Endothelial cell of umbilical vein (primary cell): Measurements from ENCODE around the gene IKZF5. TPM values are rescaled to one million over a fixed set of nuclear protein-coding genes. Genes with fewer than 3 reads are reported as not detected.

ENCODE experiments used
- BruUV-seq: library from RNA; stranded (reverse); fragments of 400-500 nt; replicated peaks from 2 replicates; lab custom pipeline; 2021; lab: Mats Ljungman, UMichigan
- CTCF ChIA-PET: fragments of 300-600, 350-600 bp; sonication (Branson Sonifier 250); formaldehyde crosslinking; loops from one replicate; lab custom pipeline; 2021; ENCODE audit warnings: antibody characterized with exemption, inconsistent platforms; lab: Charles Lee
- POLR2A ChIA-PET: fragments of 300-600, 350-600 bp; sonication (Branson Sonifier 250); formaldehyde crosslinking; loops from one replicate; lab custom pipeline; 2021; ENCODE audit warnings: antibody characterized with exemption, inconsistent platforms; lab: Charles Lee
- DNase-seq: peaks from one replicate; pipeline ENCODE4 v3.0.0-alpha.2; 2011; ENCODE audit warnings: low read depth, low spot score
- FAIRE-seq: peaks from 2 replicates; lab custom pipeline; 2011; peaks lifted over from hg19 to GRCh38; lab: Jason Lieb, UNC
- H2AFZ ChIP-seq: 2 replicates; pipeline ENCODE4 v1.6.0; 2012; ENCODE audit warnings: low read depth, low read length, control low read depth, inconsistent platforms
- H3K27ac ChIP-seq: 2 replicates; pipeline ENCODE4 v1.5.1; 2011; ENCODE audit warnings: low read depth, mild to moderate bottlenecking, control low read depth, low read length, moderate library complexity; ENCODE audit not compliant: insufficient read depth
- H3K27me3 ChIP-seq, 2 experiments: 2 replicates each; pipeline versions ENCODE4 v1.6.0 to v1.6.1; 2011; ENCODE audit warnings: low read length in 2 of 2, mixed read lengths in 1 of 2; ENCODE audit not compliant: control insufficient read depth in 2 of 2, insufficient read depth in 2 of 2
- H3K36me3 ChIP-seq, 2 experiments: 2 replicates in 1 of 2; 3 replicates in 1 of 2; pipeline ENCODE4 v1.5.1; 2011; ENCODE audit warnings: low read length in 2 of 2, mild to moderate bottlenecking in 1 of 2, moderate library complexity in 1 of 2; ENCODE audit not compliant: control insufficient read depth in 2 of 2, insufficient read depth in 2 of 2; ENCODE audit errors: extremely low read depth in 1 of 2
- H3K4me1 ChIP-seq: 3 replicates; pipeline ENCODE4 v1.5.1; 2011; ENCODE audit warnings: mild to moderate bottlenecking, low read length; ENCODE audit not compliant: control insufficient read depth, insufficient read depth; ENCODE audit errors: extremely low read depth
- H3K4me2 ChIP-seq: 2 replicates; pipeline ENCODE4 v1.6.1; 2011; ENCODE audit warnings: low read length, control low read depth, mixed read lengths; ENCODE audit not compliant: insufficient read depth
- H3K4me3 ChIP-seq, 3 experiments: fragments of 200-600 bp in 1 of 3; sonication (generic), shearing (Covaris generic) in 1 of 3; replicated peaks in 1 of 3; 2 replicates each; pipeline ENCODE4 v1.5.1; 2011 to 2016; ENCODE audit warnings: control low read depth in 3 of 3, low read length in 3 of 3, mild to moderate bottlenecking in 2 of 3, inconsistent platforms in 1 of 3, low read depth in 1 of 3, moderate library complexity in 1 of 3; ENCODE audit not compliant: insufficient read depth in 1 of 3
- H3K79me2 ChIP-seq: 2 replicates; pipeline ENCODE4 v1.6.0; 2012; ENCODE audit warnings: low read length, inconsistent platforms; ENCODE audit not compliant: control insufficient read depth, insufficient read depth
- H3K9ac ChIP-seq: replicated peaks from 2 replicates; pipeline ENCODE3; 2011; ENCODE audit warnings: low read length, control low read depth; ENCODE audit not compliant: insufficient read depth; ENCODE audit errors: extremely low read depth
- H3K9me1 ChIP-seq: replicated peaks from 3 replicates; pipeline ENCODE4 v1.6.0; 2011; ENCODE audit warnings: mild to moderate bottlenecking, low read length; ENCODE audit not compliant: control insufficient read depth, insufficient read depth; ENCODE audit errors: extremely low read depth
- H3K9me3 ChIP-seq: replicated peaks from 2 replicates; pipeline ENCODE4 v1.5.1; 2012; ENCODE audit warnings: low read length, inconsistent platforms; ENCODE audit not compliant: control insufficient read depth, insufficient read depth
- H4K20me1 ChIP-seq: replicated peaks from 2 replicates; pipeline ENCODE3; 2011; ENCODE audit warnings: mild to moderate bottlenecking, low read length; ENCODE audit not compliant: control insufficient read depth, insufficient read depth; ENCODE audit errors: extremely low read depth
- EZH2 ChIP-seq: IDR thresholded peaks from 2 replicates; pipeline ENCODE4 v1.6.1; 2012; ENCODE audit warnings: borderline replicate concordance, low read depth, mild to moderate bottlenecking, moderate library complexity, low read length, inconsistent platforms; ENCODE audit not compliant: severe bottlenecking
- FOS ChIP-seq: IDR thresholded peaks from 2 replicates; pipeline ENCODE4 v1.6.1; 2011; ENCODE audit warnings: mild to moderate bottlenecking, low read length, moderate library complexity, borderline replicate concordance; ENCODE audit not compliant: insufficient read depth
- GATA2 ChIP-seq: IDR thresholded peaks from 2 replicates; pipeline ENCODE4 v1.7.0; 2011; ENCODE audit warnings: low read depth, mild to moderate bottlenecking, moderate library complexity, mixed read lengths, low read length; ENCODE audit not compliant: insufficient read length, insufficient read depth
- JUN ChIP-seq: IDR thresholded peaks from 2 replicates; pipeline ENCODE4 v1.6.1; 2011; ENCODE audit warnings: borderline replicate concordance, low read depth; ENCODE audit not compliant: insufficient read length, insufficient read depth
- MYC ChIP-seq: IDR thresholded peaks from one replicate; pipeline ENCODE4 v1.6.1; 2011; ENCODE audit warnings: mild to moderate bottlenecking, low read depth, low read length
- POLR2A ChIP-seq: IDR thresholded peaks from 2 replicates; pipeline ENCODE4 v1.6.1; 2012; ENCODE audit warnings: low read depth, mild to moderate bottlenecking, control low read depth, low read length
- POLR2AphosphoS5 ChIP-seq: IDR thresholded peaks from 2 replicates; pipeline ENCODE4 v1.6.1; 2012; ENCODE audit warnings: low read depth, mild to moderate bottlenecking, control low read depth, low read length, moderate library complexity; ENCODE audit not compliant: insufficient read depth
- dilution Hi-C: fragments of 300-500 bp; cut with MboI; formaldehyde crosslinking; loops from one replicate; pipeline ENCODE4 v1.15.0; 2019; ENCODE audit warnings: low sequenced_read_pairs; ENCODE audit not compliant: extremely low pct_ligation_motif_present
- intact Hi-C: fragments of 100-400 bp; cut with micrococcal nuclease; formaldehyde crosslinking; loops from one replicate; pipeline ENCODE4 v1.10.0; 2022
- polyA plus RNA-seq, 4 experiments: library from polyadenylated mRNA; depleted of rRNA in 3 of 4; stranded (reverse) in 3 of 4; unstranded in 1 of 4; fragments of >200 nt; gene quantifications; 2 replicates each; pipeline versions ENCODE4 v1.2.1 to v1.2.3, GENCODE V29; 2011 to 2012; ENCODE audit warnings: missing spikeins in 1 of 4
- total RNA-seq: library from RNA; stranded (reverse); gene quantifications from 2 replicates; pipeline ENCODE4 v1.2.3, GENCODE V29; 2021
- TF ChIP-seq, protein P1 (sequence below), 2 donors: IDR thresholded peaks; 1 replicate in 1 of 2; 2 replicates in 1 of 2; pipeline ENCODE4 v1.5.1; 2011; ENCODE audit warnings: low read length in 2 of 2, mild to moderate bottlenecking in 2 of 2, moderate library complexity in 2 of 2, control low read depth in 1 of 2, inconsistent platforms in 1 of 2, low read depth in 1 of 2; ENCODE audit not compliant: insufficient read depth in 1 of 2; ENCODE audit errors: extremely low read depth in 1 of 2
- TF ChIP-seq, protein P2 (sequence below): IDR thresholded peaks from 2 replicates; pipeline ENCODE4 v1.6.1; 2011; ENCODE audit not compliant: insufficient read depth, insufficient read length

IKZF5 gene
- total and polyA plus RNA-seq, 2 donors (not counting 3 experiments of a cell fraction or from before 2014, with no cell fraction given), result 7.1 to 10.3 TPM

DNA sequence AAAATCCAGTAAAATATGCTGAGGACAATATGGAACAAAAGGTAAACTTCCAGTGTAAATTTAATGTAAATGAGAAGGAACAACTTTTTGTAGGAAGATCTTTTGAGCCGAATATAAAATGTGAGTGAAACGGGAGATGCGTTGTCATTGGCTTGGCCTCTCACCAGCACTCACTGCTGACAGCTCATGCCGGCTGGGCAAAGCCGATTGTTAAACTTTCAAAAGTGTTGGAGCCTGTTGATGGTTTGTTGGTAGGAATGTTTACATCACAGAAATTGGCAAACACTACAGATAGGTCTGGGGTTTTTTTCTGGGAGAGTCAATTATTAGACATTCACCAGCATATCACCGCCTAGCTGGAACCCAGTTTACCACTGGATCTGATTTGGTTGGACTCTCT is 22.3 kb downstream of the IKZF5 start:
- CTCF ChIA-PET, result interaction anchor here (1.3 to 1.5 kb wide), 3 partner anchors 10 to 21 kb away, joined by 3 to 4 read pairs (median 3); no protein-coding TSS in a partner anchor
- POLR2A ChIA-PET, result no interaction called here
- no peaks in the 10 kb centered on the region for H3K79me2 ChIP-seq
- H3K9ac ChIP-seq, result no peak overlapping the region
- no peak overlapping the region for H3K4me3 ChIP-seq
- no peaks in the 10 kb centered on the region for H3K9me3 ChIP-seq
- dilution Hi-C loops, result no loop called here
- intact Hi-C loops, result no loop called here
- no peak overlapping the region for H3K27ac ChIP-seq
- no peak overlapping the region for H2AFZ ChIP-seq
- H3K9me1 ChIP-seq, result no peaks in the 10 kb centered on the region
- FAIRE-seq (no peak), DNase-seq (no peak)
- no peaks in the 10 kb centered on the region for H3K4me1 ChIP-seq
- H3K4me2 ChIP-seq, result no peak overlapping the region
- TF ChIP-seq, protein P1, sequence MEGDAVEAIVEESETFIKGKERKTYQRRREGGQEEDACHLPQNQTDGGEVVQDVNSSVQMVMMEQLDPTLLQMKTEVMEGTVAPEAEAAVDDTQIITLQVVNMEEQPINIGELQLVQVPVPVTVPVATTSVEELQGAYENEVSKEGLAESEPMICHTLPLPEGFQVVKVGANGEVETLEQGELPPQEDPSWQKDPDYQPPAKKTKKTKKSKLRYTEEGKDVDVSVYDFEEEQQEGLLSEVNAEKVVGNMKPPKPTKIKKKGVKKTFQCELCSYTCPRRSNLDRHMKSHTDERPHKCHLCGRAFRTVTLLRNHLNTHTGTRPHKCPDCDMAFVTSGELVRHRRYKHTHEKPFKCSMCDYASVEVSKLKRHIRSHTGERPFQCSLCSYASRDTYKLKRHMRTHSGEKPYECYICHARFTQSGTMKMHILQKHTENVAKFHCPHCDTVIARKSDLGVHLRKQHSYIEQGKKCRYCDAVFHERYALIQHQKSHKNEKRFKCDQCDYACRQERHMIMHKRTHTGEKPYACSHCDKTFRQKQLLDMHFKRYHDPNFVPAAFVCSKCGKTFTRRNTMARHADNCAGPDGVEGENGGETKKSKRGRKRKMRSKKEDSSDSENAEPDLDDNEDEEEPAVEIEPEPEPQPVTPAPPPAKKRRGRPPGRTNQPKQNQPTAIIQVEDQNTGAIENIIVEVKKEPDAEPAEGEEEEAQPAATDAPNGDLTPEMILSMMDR (IDR thresholded peaks at IDR 0.05; ENCODE audit: extremely low read depth in 1 of 2, insufficient read depth in 1 of 2, low read depth in 1 of 2, low read length in 2 of 2), result no peak
- no peak for TF ChIP-seq GATA2
- no peak for TF ChIP-seq POLR2AphosphoS5
- TF ChIP-seq EZH2, result no peak
- no peak for TF ChIP-seq POLR2A
- no peak for TF ChIP-seq FOS
- no peak for TF ChIP-seq MYC
- TF ChIP-seq JUN, result no peak
- TF ChIP-seq, protein P2, sequence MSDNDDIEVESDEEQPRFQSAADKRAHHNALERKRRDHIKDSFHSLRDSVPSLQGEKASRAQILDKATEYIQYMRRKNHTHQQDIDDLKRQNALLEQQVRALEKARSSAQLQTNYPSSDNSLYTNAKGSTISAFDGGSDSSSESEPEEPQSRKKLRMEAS, result no peak
- H4K20me1 ChIP-seq, result no peaks in the 10 kb centered on the region
- no peaks in the 10 kb centered on the region for H3K36me3 ChIP-seq
- BruUV-seq, result no TSS peak
- no peaks in the 10 kb centered on the region for H3K27me3 ChIP-seq
